Smooth muscle cell (in vitro differentiated cells): ENCODE measurements around the gene SH2D7. TPM values are rescaled to one million over a fixed set of nuclear protein-coding genes. Genes with fewer than 3 reads are reported as not detected.

Source experiments
- DNase-seq: peaks from one replicate; lab custom pipeline; 2025; ENCODE audit not compliant: unreplicated experiment; lab: John Stamatoyannopoulos, UW
- H2AFZ ChIP-seq: fragments of 200-600 bp; sonication (generic); 2 replicates; pipeline ENCODE4 v1.6.0; 2016; ENCODE audit warnings: antibody characterized with exemption, low read depth, mild to moderate bottlenecking
- H3F3A ChIP-seq: fragments of 200-600 bp; sonication (generic); 2 replicates; pipeline ENCODE4 v1.6.0; 2017; ENCODE audit warnings: antibody characterized with exemption, low read depth
- H3K27ac ChIP-seq: fragments of 200-600 bp; sonication (generic); 2 replicates; pipeline ENCODE4 v1.5.1; 2016; ENCODE audit warnings: low read depth, mild to moderate bottlenecking
- H3K27me3 ChIP-seq: fragments of 200-600 bp; sonication (generic); 2 replicates; pipeline ENCODE4 v1.6.1; 2016; ENCODE audit warnings: low read depth, mild to moderate bottlenecking
- H3K36me3 ChIP-seq: fragments of 200-600 bp; sonication (generic); 2 replicates; pipeline ENCODE4 v1.5.1; 2016; ENCODE audit warnings: low read depth
- H3K4me1 ChIP-seq: fragments of 200-600 bp; sonication (generic); 2 replicates; pipeline ENCODE4 v1.5.1; 2016; ENCODE audit warnings: low read depth
- H3K4me2 ChIP-seq: fragments of 200-600 bp; sonication (generic); 2 replicates; pipeline ENCODE4 v1.6.0; 2016; ENCODE audit warnings: mild to moderate bottlenecking
- H3K4me3 ChIP-seq: fragments of 200-600 bp; sonication (generic); 2 replicates; pipeline ENCODE4 v1.5.1; 2016; ENCODE audit warnings: mild to moderate bottlenecking
- H3K79me2 ChIP-seq: fragments of 200-600 bp; sonication (generic); 2 replicates; pipeline ENCODE4 v1.6.0; 2016; ENCODE audit warnings: low read depth, mild to moderate bottlenecking
- H3K9ac ChIP-seq: fragments of 200-600 bp; sonication (generic); 2 replicates; pipeline ENCODE4 v1.6.0; 2016; ENCODE audit warnings: low read depth
- H3K9me3 ChIP-seq: fragments of 200-600 bp; sonication (generic); replicated peaks from 2 replicates; pipeline ENCODE4 v1.5.1; 2016; ENCODE audit warnings: low read depth
- H4K20me1 ChIP-seq: fragments of 200-600 bp; sonication (generic); 2 replicates; pipeline ENCODE4 v1.6.0; 2016; ENCODE audit warnings: low read depth
- WGBS: methylation state at CpG from one replicate; pipeline ENCODE4 v1.1.7; 2016; ENCODE audit warnings: low lambda C conversion rate; 5-methylcytosine and 5-hydroxymethylcytosine counted together
- polyA plus RNA-seq: library from polyadenylated mRNA; unstranded; fragments of >200 nt; fragmentation: Nextera tagmentation; extraction: Ambion mirVana; gene quantifications from 2 replicates; pipeline ENCODE4 v1.2.1, GENCODE V29; 2016
- total RNA-seq: library from RNA; depleted of rRNA; stranded (reverse); fragments of >200 nt; gene quantifications from 2 replicates; pipeline ENCODE4 v1.2.3, GENCODE V29; 2014
- TF ChIP-seq, protein P1 (sequence below): fragments of 200-600 bp; sonication (generic); IDR thresholded peaks from 2 replicates; pipeline ENCODE4 v1.5.1; 2017; ENCODE audit warnings: borderline replicate concordance, mild to moderate bottlenecking, antibody characterized with exemption; ENCODE audit not compliant: insufficient read depth, poor library complexity, severe bottlenecking

The SH2D7 gene
- total and polyA plus RNA-seq, 2 experiments from 2014 or later = 0.07 TPM; not detected in 1

DNA sequence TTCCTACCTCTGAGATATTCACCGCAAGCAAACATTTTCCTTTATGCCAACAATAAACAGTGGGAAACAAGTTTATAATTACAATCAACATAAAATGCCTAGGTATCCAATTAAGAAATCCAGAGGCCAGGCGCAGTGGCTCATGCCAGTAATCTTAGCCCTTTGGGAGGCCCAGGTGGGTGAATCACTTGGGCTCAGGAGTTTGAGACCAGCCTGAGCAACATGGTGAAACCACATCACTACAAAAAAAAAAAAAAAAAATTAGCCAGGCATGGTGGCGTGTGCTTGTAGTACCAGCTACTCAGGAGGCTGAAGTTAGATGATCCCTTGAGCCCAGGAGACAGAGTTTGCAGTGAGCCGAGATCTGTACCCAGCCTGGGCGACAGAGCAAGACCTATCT, 32.1 kb upstream of the SH2D7 start:
- H3K27me3 ChIP-seq = no peaks in the 10 kb centered on the region
- no peak overlapping the region for H3K27ac ChIP-seq
- 94% methylated on average over 5 of the region's 5 CpGs for WGBS
- no peak overlapping the region for H3K9ac ChIP-seq
- TF ChIP-seq, protein P1, sequence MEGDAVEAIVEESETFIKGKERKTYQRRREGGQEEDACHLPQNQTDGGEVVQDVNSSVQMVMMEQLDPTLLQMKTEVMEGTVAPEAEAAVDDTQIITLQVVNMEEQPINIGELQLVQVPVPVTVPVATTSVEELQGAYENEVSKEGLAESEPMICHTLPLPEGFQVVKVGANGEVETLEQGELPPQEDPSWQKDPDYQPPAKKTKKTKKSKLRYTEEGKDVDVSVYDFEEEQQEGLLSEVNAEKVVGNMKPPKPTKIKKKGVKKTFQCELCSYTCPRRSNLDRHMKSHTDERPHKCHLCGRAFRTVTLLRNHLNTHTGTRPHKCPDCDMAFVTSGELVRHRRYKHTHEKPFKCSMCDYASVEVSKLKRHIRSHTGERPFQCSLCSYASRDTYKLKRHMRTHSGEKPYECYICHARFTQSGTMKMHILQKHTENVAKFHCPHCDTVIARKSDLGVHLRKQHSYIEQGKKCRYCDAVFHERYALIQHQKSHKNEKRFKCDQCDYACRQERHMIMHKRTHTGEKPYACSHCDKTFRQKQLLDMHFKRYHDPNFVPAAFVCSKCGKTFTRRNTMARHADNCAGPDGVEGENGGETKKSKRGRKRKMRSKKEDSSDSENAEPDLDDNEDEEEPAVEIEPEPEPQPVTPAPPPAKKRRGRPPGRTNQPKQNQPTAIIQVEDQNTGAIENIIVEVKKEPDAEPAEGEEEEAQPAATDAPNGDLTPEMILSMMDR = no peak
- H3F3A ChIP-seq = peaks cover 13% of the 10 kb centered on the region
- H3K4me3 ChIP-seq = no peak overlapping the region
- no peaks in the 10 kb centered on the region for H3K9me3 ChIP-seq
- no peak overlapping the region for H3K4me2 ChIP-seq
- H3K36me3 ChIP-seq = no peaks in the 10 kb centered on the region
- DNase-seq = no peak
- peaks cover 98% of the 10 kb centered on the region for H4K20me1 ChIP-seq
- H3K4me1 ChIP-seq = peaks cover 18% of the 10 kb centered on the region
- peaks cover 82% of the 10 kb centered on the region for H3K79me2 ChIP-seq
- no peak overlapping the region for H2AFZ ChIP-seq

DNA sequence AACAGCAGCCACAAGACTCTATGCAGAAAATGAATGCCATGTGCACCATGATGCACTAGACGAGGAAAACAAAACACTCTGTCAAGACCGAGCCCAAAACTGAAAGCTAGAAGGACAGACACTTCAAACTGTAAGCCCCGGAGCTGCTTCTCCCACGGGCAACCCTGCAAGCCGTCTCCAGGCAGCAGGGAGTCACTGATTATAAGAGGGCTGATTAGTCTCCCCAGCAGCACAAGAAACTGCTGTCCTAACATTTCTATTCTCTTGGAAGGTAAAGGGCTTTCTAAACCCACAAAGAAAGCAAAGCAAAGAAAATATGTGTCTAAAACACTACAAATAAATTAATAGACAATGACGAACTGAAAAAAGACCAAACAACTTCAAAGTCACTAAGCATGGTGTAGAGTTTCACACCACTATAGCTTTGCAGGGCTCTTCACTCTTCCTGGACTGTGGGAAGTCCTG, 30.4 kb upstream of the SH2D7 start:
- 10% methylated on average over 6 of the region's 6 CpGs for WGBS
- Histone ChIP-seq H3K9me3 (no peaks in the 10 kb centered on the region), H3K27me3 (no peaks in the 10 kb centered on the region), H3K4me2 (peak overlapping the region; percentile 85), H3K9ac (no peak overlapping the region), H3K4me1 (peaks cover 31% of the 10 kb centered on the region), H3K27ac (peak overlapping the region; percentile 52), H2AFZ (no peak overlapping the region), H3K79me2 (peaks cover 79% of the 10 kb centered on the region), H3K4me3 (peak overlapping the region; percentile 36), H3K36me3 (no peaks in the 10 kb centered on the region), H3F3A (peaks cover 20% of the 10 kb centered on the region), H4K20me1 (peaks cover 97% of the 10 kb centered on the region)
- no peak for DNase-seq
- TF ChIP-seq, protein P1 = no peak

DNA sequence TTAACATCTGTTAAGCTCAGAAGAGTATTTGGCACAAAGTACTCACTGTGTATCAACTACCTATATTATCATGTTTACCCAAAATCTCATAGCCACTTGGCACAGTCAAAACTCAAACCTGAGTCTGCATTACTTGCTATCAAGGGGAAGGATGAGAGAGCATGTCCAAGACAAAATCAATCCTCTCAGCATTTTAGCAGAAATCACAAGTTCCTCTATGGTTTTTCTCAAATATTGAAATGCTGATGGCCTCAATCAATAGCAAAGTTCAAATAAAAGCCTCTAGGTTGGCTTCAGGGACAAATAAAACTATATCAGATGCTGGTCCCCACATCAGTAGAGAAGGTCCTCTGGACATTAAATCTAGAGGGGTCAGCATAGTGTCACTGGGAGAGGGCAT, 29.1 kb upstream of the SH2D7 start:
- TF ChIP-seq, protein P1 = no peak
- Histone ChIP-seq H3K4me1 (peaks cover 43% of the 10 kb centered on the region), H3K36me3 (no peaks in the 10 kb centered on the region), H3K9me3 (no peaks in the 10 kb centered on the region), H4K20me1 (peaks cover 97% of the 10 kb centered on the region), H3K27me3 (no peaks in the 10 kb centered on the region), H3K4me3 (no peak overlapping the region), H2AFZ (no peak overlapping the region), H3F3A (peaks cover 27% of the 10 kb centered on the region), H3K4me2 (no peak overlapping the region), H3K9ac (no peak overlapping the region), H3K27ac (no peak overlapping the region), H3K79me2 (peaks cover 78% of the 10 kb centered on the region)
- no peak for DNase-seq

- no peaks in the 10 kb centered on the region for H3K27me3 ChIP-seq
- H4K20me1 ChIP-seq = peaks cover 97% of the 10 kb centered on the region
- H2AFZ ChIP-seq = no peak overlapping the region
- TF ChIP-seq, protein P1 = no peak
- no peaks in the 10 kb centered on the region for H3K9me3 ChIP-seq
- H3K4me1 ChIP-seq = peaks cover 50% of the 10 kb centered on the region
- H3K27ac ChIP-seq = peak overlapping the region; percentile 95
- no peak for DNase-seq
- no peak overlapping the region for H3K9ac ChIP-seq
- H3K79me2 ChIP-seq = peaks cover 78% of the 10 kb centered on the region
- H3K4me2 ChIP-seq = no peak overlapping the region
- 90% methylated on average over 5 of the region's 5 CpGs for WGBS
- H3K36me3 ChIP-seq = no peaks in the 10 kb centered on the region
- H3K4me3 ChIP-seq = no peak overlapping the region
- H3F3A ChIP-seq = peaks cover 27% of the 10 kb centered on the region
Measured at GRCh38 chr15:78063970-78064385, 28.4 kb upstream of the SH2D7 start.
